ENCODE data around the gene KIF5A. TPM values are rescaled to one million over a fixed set of nuclear protein-coding genes. Genes with fewer than 3 reads are reported as not detected.

Gene KIF5A
- polyA plus RNA-seq, 3 donors: 0.01 TPM; not detected in 2

DNA sequence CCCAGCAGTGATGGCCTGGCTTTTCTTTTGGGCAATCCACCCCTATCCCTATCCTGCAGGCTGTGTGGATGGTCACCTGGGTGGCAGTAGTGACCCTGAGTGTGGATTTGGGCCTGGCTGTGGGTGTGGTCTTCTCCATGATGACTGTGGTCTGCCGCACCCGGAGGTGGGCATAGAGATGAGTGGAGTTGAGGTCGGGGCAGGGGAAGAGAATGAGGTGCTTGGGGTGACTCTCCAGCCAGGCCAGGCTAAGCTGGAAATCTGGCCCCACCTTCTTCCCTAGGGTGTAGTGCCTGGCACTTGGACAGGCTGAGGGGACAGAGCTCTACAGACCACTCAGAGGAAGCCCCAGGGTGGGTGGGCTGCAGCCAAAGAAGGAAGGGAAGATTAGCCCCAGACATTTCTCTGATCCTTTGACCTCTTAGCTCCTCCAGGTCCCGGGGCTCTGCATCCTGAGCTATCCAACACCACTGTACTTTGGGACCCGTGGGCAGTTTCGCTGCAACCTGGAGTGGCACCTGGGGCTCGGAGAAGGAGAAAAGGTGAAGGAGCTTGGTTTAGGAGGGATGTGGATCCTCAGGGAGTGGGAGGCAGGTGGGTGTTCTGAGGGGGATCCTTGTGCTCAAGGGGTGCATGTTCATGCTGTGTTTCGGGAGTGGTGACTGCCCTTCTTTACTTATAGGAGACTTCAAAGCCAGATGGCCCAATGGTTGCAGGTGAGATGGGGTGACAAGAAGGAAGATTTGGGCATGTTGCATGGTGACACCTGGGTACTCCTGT is 74.8 kb downstream of the KIF5A start:
- Histone ChIP-seq H2AFZ (ENCODE audit: insufficient read depth, low read depth, low read length, poor library complexity, severe bottlenecking) (no peak overlapping the region), H3K36me3 (replicated peaks in 1 of 2; ENCODE audit: control insufficient read depth in 1 of 2, insufficient read depth in 2 of 2, low read length in 2 of 2) (no peaks in the 10 kb centered on the region), H3K4me3 (replicated peaks in 1 of 3; ENCODE audit: low read depth in 2 of 3, low read length in 3 of 3) (no peak overlapping the region), H3K27me3 (ENCODE audit: control insufficient read depth in 2 of 2, insufficient read depth in 2 of 2, low read length in 2 of 2) (peaks cover 64 to 100% of the 10 kb centered on the region in 2 donors), H3K79me2 (ENCODE audit: insufficient read depth, low read length) (no peaks in the 10 kb centered on the region), H3K4me2 (replicated peaks; ENCODE audit: extremely low read depth, low read length, poor library complexity, severe bottlenecking) (no peak overlapping the region), H3K4me1 (ENCODE audit: control insufficient read depth in 1 of 2, insufficient read depth in 2 of 2, low read length in 2 of 2) (peaks cover 25 to 29% of the 10 kb centered on the region in 2 donors), H3K9ac (ENCODE audit: insufficient read depth, low read length, poor library complexity, severe bottlenecking) (no peak overlapping the region), H3K9me3 (replicated peaks in 1 of 2; ENCODE audit: control insufficient read depth in 1 of 2, insufficient read depth in 1 of 2, low read length in 2 of 2) (peaks cover 5 to 37% of the 10 kb centered on the region in 2 donors), H3K27ac (ENCODE audit: low read depth in 1 of 2, low read length in 2 of 2) (no peak overlapping the region), H4K20me1 (ENCODE audit: insufficient read depth, low read length) (no peaks in the 10 kb centered on the region)
- TF ChIP-seq, protein P1, sequence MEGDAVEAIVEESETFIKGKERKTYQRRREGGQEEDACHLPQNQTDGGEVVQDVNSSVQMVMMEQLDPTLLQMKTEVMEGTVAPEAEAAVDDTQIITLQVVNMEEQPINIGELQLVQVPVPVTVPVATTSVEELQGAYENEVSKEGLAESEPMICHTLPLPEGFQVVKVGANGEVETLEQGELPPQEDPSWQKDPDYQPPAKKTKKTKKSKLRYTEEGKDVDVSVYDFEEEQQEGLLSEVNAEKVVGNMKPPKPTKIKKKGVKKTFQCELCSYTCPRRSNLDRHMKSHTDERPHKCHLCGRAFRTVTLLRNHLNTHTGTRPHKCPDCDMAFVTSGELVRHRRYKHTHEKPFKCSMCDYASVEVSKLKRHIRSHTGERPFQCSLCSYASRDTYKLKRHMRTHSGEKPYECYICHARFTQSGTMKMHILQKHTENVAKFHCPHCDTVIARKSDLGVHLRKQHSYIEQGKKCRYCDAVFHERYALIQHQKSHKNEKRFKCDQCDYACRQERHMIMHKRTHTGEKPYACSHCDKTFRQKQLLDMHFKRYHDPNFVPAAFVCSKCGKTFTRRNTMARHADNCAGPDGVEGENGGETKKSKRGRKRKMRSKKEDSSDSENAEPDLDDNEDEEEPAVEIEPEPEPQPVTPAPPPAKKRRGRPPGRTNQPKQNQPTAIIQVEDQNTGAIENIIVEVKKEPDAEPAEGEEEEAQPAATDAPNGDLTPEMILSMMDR (IDR thresholded peaks at IDR 0.05): no peak
- H3K27ac Mint-ChIP-seq: peak overlapping the region in 1 of 7 donors; percentile 55
- peaks cover 10 to 12% of the 10 kb centered on the region in 2 donors for H3K36me3 Mint-ChIP-seq
- H3K9me3 Mint-ChIP-seq: peaks cover 0 to 21% (median 2%) of the 10 kb centered on the region in 7 donors
- H3K4me3 Mint-ChIP-seq: peak overlapping the region in 1 of 2 donors; percentile 59
- peaks cover 30% of the 10 kb centered on the region for H3K4me1 Mint-ChIP-seq
- WGBS (ENCODE audit: insufficient coverage): 86% methylated on average over 4 of the region's 8 CpGs
- intact Hi-C loops (cut with micrococcal nuclease): loop anchor here in 1 of 2 donors (5.0 to 10.0 kb wide), 2 partner anchors 42 to 150 kb away; partner anchors contain the start of gene ARHGAP9
- peaks cover 91 to 99% (median 96%) of the 10 kb centered on the region in 3 donors for H3K27me3 Mint-ChIP-seq (ENCODE audit: low read depth in 3 of 3)
- DNase-seq: no peak

DNA sequence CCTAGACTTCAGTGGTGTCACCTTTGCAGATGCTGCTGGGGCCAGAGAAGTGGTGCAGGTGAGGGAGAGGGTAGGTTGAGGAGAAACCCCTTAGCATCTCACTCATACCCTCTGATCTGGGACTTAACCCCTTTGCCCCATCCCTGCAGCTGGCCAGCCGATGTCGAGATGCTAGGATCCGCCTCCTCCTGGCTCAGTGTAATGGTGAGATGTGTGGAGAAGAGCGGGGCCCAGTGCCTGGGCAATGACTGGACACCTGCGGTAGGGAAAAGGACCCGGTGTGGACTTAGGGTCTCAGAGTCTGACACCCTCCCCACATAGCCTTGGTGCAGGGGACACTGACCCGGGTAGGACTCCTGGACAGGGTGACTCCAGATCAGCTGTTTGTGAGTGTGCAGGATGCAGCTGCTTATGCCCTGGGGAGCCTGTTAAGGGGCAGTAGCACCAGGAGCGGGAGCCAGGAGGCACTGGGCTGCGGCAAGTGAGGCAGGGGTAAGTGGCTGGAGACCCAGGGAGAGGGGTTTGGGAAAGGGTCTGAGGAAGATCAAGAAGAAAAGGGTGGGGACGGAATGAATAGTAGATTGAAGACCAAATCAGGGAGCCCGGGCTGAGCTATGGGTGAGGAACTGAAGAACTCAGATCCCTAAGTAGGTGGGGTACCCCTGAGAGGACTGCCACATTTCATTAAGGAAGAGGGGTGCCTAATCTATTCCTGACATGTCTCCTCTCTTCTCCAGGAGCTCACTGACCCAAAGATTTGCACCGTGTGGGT is 75.6 kb downstream of the KIF5A start:
- H3K79me2 ChIP-seq (ENCODE audit: insufficient read depth, low read length): no peaks in the 10 kb centered on the region
- TF ChIP-seq, protein P1 (IDR thresholded peaks at IDR 0.05): no peak
- peaks cover 91 to 99% (median 96%) of the 10 kb centered on the region in 3 donors for H3K27me3 Mint-ChIP-seq (ENCODE audit: low read depth in 3 of 3)
- peak overlapping the region in 1 of 2 donors; percentile 59 for H3K4me3 Mint-ChIP-seq
- H3K36me3 ChIP-seq (replicated peaks in 1 of 2; ENCODE audit: control insufficient read depth in 1 of 2, insufficient read depth in 2 of 2, low read length in 2 of 2): no peaks in the 10 kb centered on the region
- DNase-seq: no peak
- no peak overlapping the region for H3K9ac ChIP-seq (ENCODE audit: insufficient read depth, low read length, poor library complexity, severe bottlenecking)
- H4K20me1 ChIP-seq (ENCODE audit: insufficient read depth, low read length): no peaks in the 10 kb centered on the region
- no peak overlapping the region for H3K4me3 ChIP-seq (replicated peaks in 1 of 3; ENCODE audit: low read depth in 2 of 3, low read length in 3 of 3)
- H3K27ac Mint-ChIP-seq: no peak overlapping the region
- H3K36me3 Mint-ChIP-seq: peaks cover 9 to 10% of the 10 kb centered on the region in 2 donors
- peaks cover 25% of the 10 kb centered on the region for H3K4me1 Mint-ChIP-seq
- H3K4me2 ChIP-seq (replicated peaks; ENCODE audit: extremely low read depth, low read length, poor library complexity, severe bottlenecking): no peak overlapping the region
- WGBS (ENCODE audit: insufficient coverage): 79% methylated on average over 3 of the region's 12 CpGs
- H3K9me3 ChIP-seq (replicated peaks in 1 of 2; ENCODE audit: control insufficient read depth in 1 of 2, insufficient read depth in 1 of 2, low read length in 2 of 2): peaks cover 5 to 29% of the 10 kb centered on the region in 2 donors
- H2AFZ ChIP-seq (ENCODE audit: insufficient read depth, low read depth, low read length, poor library complexity, severe bottlenecking): no peak overlapping the region
- peaks cover 62 to 100% of the 10 kb centered on the region in 2 donors for H3K27me3 ChIP-seq (ENCODE audit: control insufficient read depth in 2 of 2, insufficient read depth in 2 of 2, low read length in 2 of 2)
- peaks cover 23 to 26% of the 10 kb centered on the region in 2 donors for H3K4me1 ChIP-seq (ENCODE audit: control insufficient read depth in 1 of 2, insufficient read depth in 2 of 2, low read length in 2 of 2)
- H3K27ac ChIP-seq (ENCODE audit: low read depth in 1 of 2, low read length in 2 of 2): no peak overlapping the region
- peaks cover 0 to 17% (median 4%) of the 10 kb centered on the region in 7 donors for H3K9me3 Mint-ChIP-seq
- intact Hi-C loops (cut with micrococcal nuclease): loop anchor here in 1 of 2 donors (10.0 kb wide), 1 partner anchor 151 kb away; the partner anchor contains the start of gene ARHGAP9

Measured in CD14-positive monocyte (primary cell).